GM12878 (cell line): ENCODE data around the gene NSA2. TPM values are rescaled to one million over a fixed set of nuclear protein-coding genes. Genes with fewer than 3 reads are reported as not detected.
"Not testable (repeated sequence)": the region's sequence is repeated elsewhere in the genome, so short reads cannot be mapped to it uniquely, and the experiment has no call there.

Experiments
- ATAC-seq: fragments of 200-7000 bp; cut with Tn5 transposase; 3 replicates; pipeline ENCODE4 v1.9.1; 2020; ENCODE audit warnings: mild to moderate bottlenecking, moderate library complexity
- BruUV-seq: library from RNA; stranded (reverse); fragments of 400-500 nt; replicated peaks from 2 replicates; lab custom pipeline; 2021; lab: Mats Ljungman, UMichigan
- CTCF ChIA-PET: fragments of 300-600 bp; sonication (Branson Sonifier 250); formaldehyde crosslinking; extraction: SDS; loops from one replicate; lab custom pipeline; 2021; ENCODE audit warnings: inconsistent platforms; lab: Yijun Ruan, JAX
- POLR2A ChIA-PET: fragments of 350-600 bp; formaldehyde crosslinking; extraction: SDS; loops from one replicate; lab custom pipeline; 2021; ENCODE audit warnings: inconsistent platforms; lab: Charles Lee
- RAD21 ChIA-PET: fragments of 300-600 bp; sonication (Branson Sonifier 250); formaldehyde crosslinking; loops from one replicate; lab custom pipeline; 2023; ENCODE audit warnings: antibody characterized with exemption; ENCODE audit not compliant: unreplicated experiment; lab: Charles Lee
- SMC1A ChIA-PET: fragments of 300-600 bp; sonication (Branson Sonifier 250); formaldehyde crosslinking; loops from one replicate; lab custom pipeline; 2023; ENCODE audit not compliant: unreplicated experiment, uncharacterized antibody; lab: Charles Lee
- DNase-seq: peaks from one replicate; pipeline ENCODE4 v3.0.0-alpha.2; 2011; ENCODE audit warnings: low read depth, low spot score
- FAIRE-seq: peaks from 3 replicates; lab custom pipeline; 2011; peaks lifted over from hg19 to GRCh38; lab: Jason Lieb, UNC
- H2AFZ ChIP-seq: 2 replicates; pipeline ENCODE4 v1.6.0; 2011; ENCODE audit warnings: low read depth, low read length, control low read depth; ENCODE audit not compliant: control insufficient read depth
- H3K27ac ChIP-seq: 2 replicates; pipeline ENCODE4 v1.5.1; 2011; ENCODE audit warnings: control low read depth; ENCODE audit not compliant: control insufficient read depth, insufficient read depth
- H3K27me3 ChIP-seq, 2 experiments: replicated peaks in 1 of 2; 2 replicates each; pipeline versions ENCODE4 v1.6.0 to v1.6.1; 2011; ENCODE audit warnings: low read length in 1 of 2; ENCODE audit not compliant: control insufficient read depth in 2 of 2, insufficient read depth in 2 of 2
- H3K36me3 ChIP-seq, 2 experiments: 2 replicates each; pipeline ENCODE4 v1.5.1; 2011; ENCODE audit warnings: low read length in 1 of 2; ENCODE audit not compliant: control insufficient read depth in 2 of 2, insufficient read depth in 2 of 2
- H3K4me1 ChIP-seq: 2 replicates; pipeline ENCODE4 v1.6.1; 2011; ENCODE audit warnings: mild to moderate bottlenecking, low read length, moderate library complexity, mixed read lengths; ENCODE audit not compliant: control insufficient read depth, insufficient read depth
- H3K4me2 ChIP-seq: 2 replicates; pipeline ENCODE4 v1.6.0; 2011; ENCODE audit warnings: control low read depth; ENCODE audit not compliant: control insufficient read depth, insufficient read depth
- H3K4me3 ChIP-seq: fragments of 200-600 bp; sonication (generic); 2 replicates; pipeline ENCODE4 v1.5.1; 2016
- H3K79me2 ChIP-seq: 2 replicates; pipeline ENCODE4 v1.6.0; 2011; ENCODE audit warnings: low read length; ENCODE audit not compliant: control insufficient read depth, insufficient read depth
- H3K9ac ChIP-seq: 2 replicates; pipeline ENCODE4 v1.8.0; 2011; ENCODE audit warnings: low read length, control low read depth, mixed read lengths; ENCODE audit not compliant: control insufficient read depth, insufficient read depth
- H3K9me3 ChIP-seq: replicated peaks from 3 replicates; pipeline ENCODE4 v1.5.1; 2011; ENCODE audit warnings: mild to moderate bottlenecking, low read length; ENCODE audit not compliant: control insufficient read depth, insufficient read depth
- H4K20me1 ChIP-seq: 2 replicates; pipeline ENCODE4 v1.6.0; 2011; ENCODE audit not compliant: control insufficient read depth, insufficient read depth
- BCL11A ChIP-seq: IDR thresholded peaks from 2 replicates; pipeline ENCODE4 v1.6.1; 2011; ENCODE audit warnings: low read depth, low read length
- ETV6 ChIP-seq, 2 experiments: fragments of 450-650 bp in 1 of 2; IDR thresholded peaks in 1 of 2; conservative IDR thresholded peaks in 1 of 2; 2 replicates each; pipeline ENCODE4 v1.6.1; 2014; ENCODE audit warnings: antibody characterized with exemption in 1 of 2, borderline replicate concordance in 1 of 2, low read depth in 1 of 2, mild to moderate bottlenecking in 1 of 2, moderate library complexity in 1 of 2
- FOS ChIP-seq: IDR thresholded peaks from 3 replicates; pipeline ENCODE4 v1.6.1; 2011; ENCODE audit warnings: borderline replicate concordance; ENCODE audit not compliant: insufficient read length; ENCODE audit errors: extremely low read depth
- JUNB ChIP-seq: IDR thresholded peaks from 2 replicates; pipeline ENCODE4 v1.6.1; 2016; ENCODE audit warnings: antibody characterized with exemption, mild to moderate bottlenecking
- NKRF ChIP-seq: fragments of 450-650 bp; conservative IDR thresholded peaks from 2 replicates; pipeline ENCODE4 v1.6.1; 2017; ENCODE audit warnings: mild to moderate bottlenecking, moderate library complexity
- PKNOX1 ChIP-seq: fragments of 450-650 bp; IDR thresholded peaks from 2 replicates; pipeline ENCODE4 v1.6.1; 2016; ENCODE audit warnings: mild to moderate bottlenecking
- SIX5 ChIP-seq: IDR thresholded peaks from 2 replicates; pipeline ENCODE4 v1.6.1; 2011; ENCODE audit warnings: mild to moderate bottlenecking, low read depth, low read length, moderate library complexity; ENCODE audit not compliant: severe bottlenecking
- ZBTB40 ChIP-seq: fragments of 450-650 bp; IDR thresholded peaks from 2 replicates; pipeline ENCODE4 v1.6.1; 2016; ENCODE audit warnings: mild to moderate bottlenecking, moderate library complexity, borderline replicate concordance
- ZNF274 ChIP-seq: IDR thresholded peaks from one replicate; pipeline ENCODE4 v1.8.0; 2011; ENCODE audit not compliant: insufficient read length, insufficient read depth
- WGBS: methylation state at CpG from one replicate; pipeline ENCODE4 v1.1.6; 2016; ENCODE audit warnings: low lambda C conversion rate; ENCODE audit not compliant: insufficient replicate concordance, insufficient coverage; ENCODE audit errors: missing lambda C conversion rate; 5-methylcytosine and 5-hydroxymethylcytosine counted together
- in situ Hi-C: fragments of 300-500 bp; cut with MboI; formaldehyde crosslinking; loops from 9 replicates; pipeline ENCODE4 v1.14.3; 2018; ENCODE audit warnings: mixed read lengths
- intact Hi-C: fragments of 100-400 bp; cut with micrococcal nuclease; formaldehyde crosslinking; loops from one replicate; pipeline ENCODE4 v1.14.2; 2022; ENCODE audit not compliant: unreplicated experiment
- polyA plus RNA-seq, 11 experiments: library from polyadenylated mRNA; depleted of rRNA in 4 of 11; unstranded in 6 of 11; stranded (reverse) in 5 of 11; fragments of >200 nt; fragmentation: Nextera tagmentation in 4 of 11; fragmentation: Illumina TruSeq in 1 of 11; extraction: Ambion mirVana in 4 of 11; extraction: Trizol in 1 of 11; gene quantifications; 1 replicate in 1 of 11; 2 replicates in 10 of 11; pipeline versions ENCODE4 v1.2.1 to v1.2.3, GENCODE V29; 2011 to 2016; ENCODE audit warnings: inconsistent platforms in 2 of 11, missing spikeins in 2 of 11, low read depth in 1 of 11
- total RNA-seq, 4 experiments: library from RNA; depleted of rRNA in 3 of 4; stranded (reverse); fragments of >200 nt in 3 of 4; fragmentation: Illumina TruSeq in 1 of 4; extraction: Trizol in 1 of 4; gene quantifications; 2 replicates each; pipeline versions ENCODE4 v1.2.1 to v1.2.3, GENCODE V29; 2013 to 2021

NSA2 gene
- total and polyA plus RNA-seq, 10 of the 15 experiments (the other 5 are each of a cell fraction or from before 2014, with no cell fraction given) = 77.8 to 317 (median 143) TPM

GRCh38 chr5:74738406-74738805 is 28.6 kb upstream of the NSA2 start (continued):
- TF ChIP-seq NKRF = no peak
- TF ChIP-seq SIX5 = no peak
- no peak for TF ChIP-seq BCL11A
- no peak for TF ChIP-seq JUNB
- no peak for TF ChIP-seq ETV6 (conservative IDR thresholded peaks at IDR 0.05 in 1 of 2, IDR thresholded peaks at IDR 0.05 in 1 of 2; ENCODE audit: borderline replicate concordance in 1 of 2, low read depth in 1 of 2)
- TF ChIP-seq ZBTB40 = no peak
- TF ChIP-seq PKNOX1 = no peak
- no peak for TF ChIP-seq FOS
- no peak for TF ChIP-seq ZNF274

- in situ Hi-C loops, H3K4me2 ChIP-seq, H2AFZ ChIP-seq, RAD21 ChIA-PET, ATAC-seq, H3K79me2 ChIP-seq, BruUV-seq, H3K4me1 ChIP-seq, H3K4me3 ChIP-seq, intact Hi-C loops, POLR2A ChIA-PET, H3K9ac ChIP-seq, H4K20me1 ChIP-seq, FAIRE-seq, H3K27me3 ChIP-seq, DNase-seq, H3K9me3 ChIP-seq, H3K27ac ChIP-seq: not testable (repeated sequence)
- SMC1A ChIA-PET = interaction anchor here (1.4 kb wide), 1 partner anchor 9 kb away, joined by 3 read pairs; no protein-coding TSS in a partner anchor
- peaks cover 0 to 10% of the 10 kb centered on the region in 2 experiments; a peak in 1 of 4 replicates for H3K36me3 ChIP-seq
- CTCF ChIA-PET = interaction anchor here (1.2 kb wide), 1 partner anchor 23 kb away, joined by 3 read pairs; no protein-coding TSS in a partner anchor
- WGBS = 79% methylated on average over 4 of the region's 4 CpGs
These were observed 18.3 kb upstream of the NSA2 start for GRCh38 chr5:74748742-74749141.
